Measurements from ENCODE around the gene OFD1.

- TF ChIP-seq, protein P1, sequence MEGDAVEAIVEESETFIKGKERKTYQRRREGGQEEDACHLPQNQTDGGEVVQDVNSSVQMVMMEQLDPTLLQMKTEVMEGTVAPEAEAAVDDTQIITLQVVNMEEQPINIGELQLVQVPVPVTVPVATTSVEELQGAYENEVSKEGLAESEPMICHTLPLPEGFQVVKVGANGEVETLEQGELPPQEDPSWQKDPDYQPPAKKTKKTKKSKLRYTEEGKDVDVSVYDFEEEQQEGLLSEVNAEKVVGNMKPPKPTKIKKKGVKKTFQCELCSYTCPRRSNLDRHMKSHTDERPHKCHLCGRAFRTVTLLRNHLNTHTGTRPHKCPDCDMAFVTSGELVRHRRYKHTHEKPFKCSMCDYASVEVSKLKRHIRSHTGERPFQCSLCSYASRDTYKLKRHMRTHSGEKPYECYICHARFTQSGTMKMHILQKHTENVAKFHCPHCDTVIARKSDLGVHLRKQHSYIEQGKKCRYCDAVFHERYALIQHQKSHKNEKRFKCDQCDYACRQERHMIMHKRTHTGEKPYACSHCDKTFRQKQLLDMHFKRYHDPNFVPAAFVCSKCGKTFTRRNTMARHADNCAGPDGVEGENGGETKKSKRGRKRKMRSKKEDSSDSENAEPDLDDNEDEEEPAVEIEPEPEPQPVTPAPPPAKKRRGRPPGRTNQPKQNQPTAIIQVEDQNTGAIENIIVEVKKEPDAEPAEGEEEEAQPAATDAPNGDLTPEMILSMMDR (IDR thresholded peaks at IDR 0.05) = no peak
- TF ChIP-seq POLR2A (IDR thresholded peaks at IDR 0.05) = no peak
These were observed 20.7 kb downstream of the OFD1 start for GRCh38 chrX:13755254-13755653.

Measured in right lobe of liver (tissue), 4 donors.